ENCODE data around the gene CACNB4. TPM values are rescaled to one million over a fixed set of nuclear protein-coding genes. Genes with fewer than 3 reads are reported as not detected.
"Not testable (repeated sequence)": the region's sequence is repeated elsewhere in the genome, so short reads cannot be mapped to it uniquely, and the experiment has no call there.

CACNB4 gene
- total RNA-seq, 2 experiments from 2014 or later = 0.08 to 0.10 TPM

DNA sequence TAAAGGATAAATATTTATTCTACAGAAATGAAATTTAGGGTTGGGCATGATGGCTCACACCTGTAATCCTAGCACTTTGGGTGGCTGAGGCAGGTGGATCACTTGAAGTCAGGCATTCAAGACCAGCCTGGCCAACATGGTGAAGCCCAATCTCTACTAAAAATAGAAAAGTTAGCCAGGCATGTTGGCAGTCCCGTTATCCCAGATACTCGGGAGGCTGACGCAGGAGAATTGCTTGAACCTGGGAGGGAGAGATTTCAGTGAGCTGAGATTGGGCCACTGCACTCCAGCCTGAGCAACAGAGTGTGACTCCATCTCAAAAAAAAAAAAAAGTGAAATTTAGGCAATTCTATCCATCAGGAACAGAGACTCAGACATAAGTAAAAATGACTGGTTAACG lies 8.1 kb downstream of the CACNB4 start:
- CTCF ChIA-PET, POLR2A ChIA-PET: not testable (repeated sequence)

- ChIA-PET POLR2A (no interaction called here), CTCF (no interaction called here)
Measured at GRCh38 chr2:152089238-152089637, 9.6 kb downstream of the CACNB4 start.

GRCh38 chr2:152088006-152088405 lies 10.8 kb downstream of the CACNB4 start:
- POLR2A ChIA-PET = no interaction called here
- CTCF ChIA-PET = no interaction called here

GRCh38 chr2:152086231-152086630 lies 12.6 kb downstream of the CACNB4 start:
- ChIA-PET POLR2A (no interaction called here), CTCF (no interaction called here)

GRCh38 chr2:152084076-152084475 lies 14.8 kb downstream of the CACNB4 start:
- POLR2A ChIA-PET = no interaction called here

GRCh38 chr2:152083202-152083875 lies 15.5 kb downstream of the CACNB4 start:
- ChIA-PET POLR2A (no interaction called here), CTCF (no interaction called here)

More at GRCh38 chr2:152084076-152084475, 14.8 kb downstream of the CACNB4 start:
- CTCF ChIA-PET = no interaction called here

GRCh38 chr2:152078662-152079061 lies 20.2 kb downstream of the CACNB4 start:
- ChIA-PET CTCF (no interaction called here), POLR2A (no interaction called here)

- ChIA-PET CTCF (no interaction called here), POLR2A (no interaction called here)
Measured at GRCh38 chr2:152078023-152078422, 20.8 kb downstream of the CACNB4 start.

GRCh38 chr2:152075461-152076050 lies 23.3 kb downstream of the CACNB4 start:
- POLR2A ChIA-PET = no interaction called here
- CTCF ChIA-PET = no interaction called here

DNA sequence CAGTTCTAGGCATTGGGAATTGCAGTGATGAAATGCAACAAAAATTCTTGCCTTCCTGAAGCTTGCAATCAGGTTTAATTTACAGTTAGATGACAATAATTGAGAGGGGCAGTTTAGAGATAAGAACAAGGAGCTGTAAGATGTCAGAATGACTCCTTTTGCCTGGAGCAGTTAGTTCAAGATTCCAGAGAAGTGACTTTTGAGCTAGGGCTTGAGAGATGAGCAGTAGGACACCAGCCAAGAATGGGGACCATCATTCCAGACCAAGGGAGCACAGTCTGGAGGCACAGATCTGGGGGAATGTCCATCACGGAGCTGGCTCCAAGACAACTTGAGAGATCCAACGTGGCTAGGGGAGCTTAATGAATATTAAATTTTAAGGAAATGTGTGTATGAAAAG lies 26.8 kb downstream of the CACNB4 start:
- POLR2A ChIA-PET = no interaction called here
- CTCF ChIA-PET = no interaction called here

DNA sequence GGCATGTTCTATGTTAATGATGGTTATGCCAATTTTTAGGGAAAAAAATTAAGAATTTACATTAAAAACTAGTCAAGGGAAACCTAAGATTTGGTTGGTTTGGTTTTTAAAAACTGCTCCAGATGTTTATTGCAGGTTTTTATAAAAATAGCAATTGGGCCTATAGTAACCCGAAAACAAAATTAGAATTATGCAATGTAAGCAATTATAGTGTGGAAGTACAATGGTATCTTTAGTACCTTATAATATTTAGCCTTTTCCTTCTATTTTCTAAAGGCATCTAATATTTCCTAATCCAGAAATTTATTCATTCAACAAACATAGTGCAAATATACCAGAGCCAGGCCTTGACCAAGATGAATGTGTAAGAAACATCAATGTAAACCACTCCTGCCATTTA lies 27.3 kb downstream of the CACNB4 start:
- ChIA-PET POLR2A (no interaction called here), CTCF (no interaction called here)

DNA sequence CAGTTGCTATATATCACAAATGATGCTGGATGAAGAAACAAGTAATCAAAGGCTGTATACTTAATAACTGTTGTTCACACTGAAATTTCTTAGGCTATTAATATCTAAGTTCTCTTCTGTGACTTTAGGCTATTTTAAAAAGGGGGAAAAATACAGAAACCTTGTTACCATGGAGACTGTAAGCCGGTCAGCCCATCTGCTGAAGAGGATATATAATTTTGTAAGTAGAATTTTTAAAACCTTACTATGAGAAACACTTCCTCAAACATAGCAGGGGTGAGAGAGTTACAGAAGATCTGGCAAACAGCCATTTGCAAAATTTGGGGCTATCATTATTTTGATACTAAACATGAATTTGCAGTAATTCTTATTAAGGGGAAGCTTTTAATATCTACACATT lies 27.8 kb downstream of the CACNB4 start:
- ChIA-PET POLR2A (no interaction called here), CTCF (no interaction called here)

GRCh38 chr2:152068226-152068625 lies 30.6 kb downstream of the CACNB4 start:
- CTCF ChIA-PET = no interaction called here
- POLR2A ChIA-PET = no interaction called here

DNA sequence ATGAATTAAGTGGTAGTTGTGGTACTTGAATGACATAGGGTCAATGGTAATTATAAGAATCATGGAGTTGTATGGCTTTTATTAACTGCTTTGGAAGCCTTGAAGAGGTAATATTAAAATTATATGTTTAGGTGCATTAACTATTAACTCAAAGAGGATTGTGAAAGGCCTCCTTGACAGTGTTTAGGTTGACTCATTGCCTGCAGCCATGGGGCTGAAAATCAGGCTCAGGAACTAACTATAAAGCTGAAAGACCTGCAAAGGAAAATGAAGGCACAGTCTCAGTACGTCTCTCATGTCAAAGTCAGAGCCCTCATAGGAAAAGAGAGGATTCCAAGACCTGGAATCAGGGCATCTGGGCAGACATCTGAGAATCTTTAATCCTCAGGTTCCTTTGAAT lies 31.0 kb downstream of the CACNB4 start:
- ChIA-PET POLR2A (no interaction called here), CTCF (no interaction called here)

DNA sequence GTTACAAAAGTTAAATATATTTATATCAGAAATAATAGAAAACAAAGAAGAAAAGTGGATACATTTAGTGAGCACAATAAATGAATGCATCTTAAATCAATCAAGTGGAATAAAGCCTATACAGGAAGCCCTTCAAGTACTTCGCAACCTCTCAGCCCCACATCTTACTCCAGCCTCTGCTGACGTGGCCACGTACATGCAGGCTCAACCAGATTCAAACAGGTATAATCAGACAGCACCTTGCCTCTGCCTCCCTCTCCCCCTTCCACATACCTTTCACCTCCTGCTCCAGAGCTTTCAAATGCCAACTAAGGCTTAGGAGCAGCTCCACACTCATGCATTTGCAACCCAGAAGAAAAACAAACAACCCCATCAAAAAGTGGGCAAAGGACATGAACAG lies 32.9 kb downstream of the CACNB4 start:
- POLR2A ChIA-PET = no interaction called here
- CTCF ChIA-PET = no interaction called here

DNA sequence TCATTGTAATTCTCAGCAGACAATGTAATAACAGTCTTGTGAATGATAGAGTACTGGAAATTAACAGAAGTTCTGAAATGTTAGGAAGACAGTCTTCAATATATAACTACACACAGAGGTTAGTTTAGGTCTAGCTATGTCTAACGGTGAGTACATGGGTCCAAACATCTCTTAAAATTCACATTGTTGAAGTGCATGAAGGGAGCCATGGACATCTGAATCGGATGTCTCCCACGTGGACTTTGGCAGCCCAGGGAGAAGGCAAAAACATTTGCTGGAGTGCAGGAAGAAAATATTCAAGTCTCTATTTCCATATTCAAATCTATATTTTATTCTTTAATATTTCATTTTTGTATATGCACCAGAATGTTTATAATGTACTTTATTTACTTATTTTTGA lies 34.8 kb downstream of the CACNB4 start:
- ChIA-PET CTCF (no interaction called here), POLR2A (no interaction called here)

GRCh38 chr2:152063325-152063924 lies 35.4 kb downstream of the CACNB4 start:
- ChIA-PET CTCF (no interaction called here), POLR2A (no interaction called here)

DNA sequence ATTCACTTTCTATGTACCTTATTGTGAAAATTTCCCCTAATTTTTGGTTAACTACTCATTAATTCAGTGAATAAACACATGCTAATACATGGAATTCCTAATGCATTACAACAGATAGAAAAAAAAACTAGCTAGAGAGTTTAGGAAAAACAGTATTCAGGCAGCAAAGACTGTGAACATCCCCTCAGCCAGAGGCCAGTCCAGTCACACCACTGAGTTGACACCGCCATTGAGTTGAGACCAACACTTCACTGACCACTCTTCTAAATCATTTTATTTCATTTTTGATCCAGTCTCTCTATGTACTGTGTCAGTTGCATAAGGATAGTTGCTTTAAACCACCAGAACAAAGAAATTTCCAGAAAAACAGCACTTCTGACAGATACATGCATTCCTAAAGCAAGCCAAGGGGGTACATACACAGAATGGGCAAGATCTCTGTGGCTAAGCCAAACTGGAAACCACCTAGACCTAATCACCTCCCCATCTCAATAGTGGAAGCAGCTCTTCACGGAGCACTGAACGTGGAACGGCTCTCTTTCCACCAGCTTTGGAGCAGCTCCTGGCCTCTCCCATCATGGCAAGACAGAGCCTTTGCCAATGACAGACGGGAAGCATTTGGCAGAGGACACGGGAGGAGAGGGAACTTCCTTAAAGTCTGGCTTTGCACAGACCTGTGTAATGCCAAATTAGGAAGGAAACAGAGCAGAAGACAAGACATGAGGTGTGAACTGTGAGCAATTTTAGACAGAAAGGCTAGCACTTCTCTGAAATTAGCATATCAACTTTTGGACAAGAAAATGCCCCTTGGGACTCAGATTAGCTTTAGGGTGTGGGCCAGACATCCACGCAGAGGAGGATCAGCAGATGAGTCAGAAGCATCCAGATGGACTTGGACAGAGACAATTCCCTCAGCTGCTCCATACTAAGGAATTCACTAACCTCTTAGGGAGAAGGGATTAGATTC lies 36.4 kb downstream of the CACNB4 start:
- POLR2A ChIA-PET = no interaction called here
- CTCF ChIA-PET = no interaction called here

DNA sequence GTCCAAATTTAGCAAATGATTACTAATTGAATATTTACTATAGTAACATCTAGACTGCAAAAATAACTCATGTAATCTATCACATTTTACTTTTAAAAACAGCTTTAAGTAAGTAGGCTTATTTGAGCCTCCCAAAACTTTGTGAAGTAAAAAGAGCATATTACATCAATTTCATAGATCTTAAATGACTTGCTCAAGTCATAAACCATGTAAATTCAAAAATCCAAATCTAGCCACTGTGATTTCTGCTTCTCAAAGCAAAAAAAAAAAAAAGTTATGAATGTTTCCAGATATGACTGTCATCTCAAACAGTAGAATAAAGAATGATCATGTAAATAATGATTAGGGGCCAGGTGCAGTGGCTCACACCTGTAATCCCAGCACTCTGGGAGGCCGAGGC lies 37.5 kb downstream of the CACNB4 start:
- ChIA-PET POLR2A (no interaction called here), CTCF (no interaction called here)

GRCh38 chr2:152058655-152059054 lies 40.2 kb downstream of the CACNB4 start:
- ChIA-PET POLR2A (no interaction called here), CTCF (no interaction called here)

DNA sequence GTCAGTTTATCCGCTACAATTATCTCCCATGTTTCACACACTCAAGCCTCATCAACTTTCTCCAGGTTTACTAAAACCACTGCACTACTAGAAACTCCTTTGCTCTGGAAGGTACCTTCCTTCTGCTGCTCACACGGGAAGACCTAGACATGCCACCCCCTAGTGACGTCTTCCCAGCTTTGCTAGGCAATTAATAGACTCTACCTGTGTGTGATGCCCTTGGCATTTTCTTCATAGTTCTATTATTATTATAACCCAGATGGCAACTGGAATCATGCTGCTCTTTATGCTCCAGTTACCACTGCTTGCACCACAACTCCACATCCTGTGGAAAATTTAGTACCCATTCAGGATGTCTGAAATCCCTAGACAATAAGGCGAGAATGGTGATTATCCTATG lies 42.4 kb downstream of the CACNB4 start:
- ChIA-PET POLR2A (no interaction called here), CTCF (no interaction called here)
